ENCODE measurements around the gene ATAD5.
A peak's percentile ranks its signal among the peaks of the same experiment; 100 is the strongest.

The ATAD5 gene

DNA sequence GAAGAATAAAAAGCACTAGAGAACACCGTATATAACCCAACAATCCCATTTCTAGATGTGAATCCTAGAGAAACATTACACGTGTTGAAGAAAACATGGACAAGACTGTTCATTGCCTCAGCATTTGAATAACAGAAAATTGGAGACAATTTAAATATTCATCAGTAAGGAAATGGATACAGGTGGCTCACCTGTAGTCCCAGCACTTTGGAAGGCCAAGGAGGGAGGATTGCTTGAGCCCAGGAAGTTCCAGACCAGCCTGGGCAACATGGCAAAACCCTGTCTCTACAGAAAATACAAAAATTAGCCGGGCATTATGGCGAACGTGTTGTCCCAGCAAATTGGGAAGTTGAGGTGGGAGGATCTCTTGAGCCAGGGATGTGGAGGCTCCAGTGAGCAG lies 2.7 kb upstream of the ATAD5 start:
- Histone ChIP-seq H3K9ac (ENCODE audit: low read length) (no peak overlapping the region), H3K4me3 (ENCODE audit: low read length) (no peak overlapping the region), H3K27me3 (ENCODE audit: control insufficient read depth, insufficient read depth, low read length) (no peaks in the 10 kb centered on the region), H3K36me3 (ENCODE audit: control insufficient read depth, insufficient read depth, low read length) (no peaks in the 10 kb centered on the region), H3K4me1 (ENCODE audit: control insufficient read depth, insufficient read depth, low read length) (peaks cover 7% of the 10 kb centered on the region), H3K9me3 (ENCODE audit: control insufficient read depth, low read length) (no peaks in the 10 kb centered on the region)

DNA sequence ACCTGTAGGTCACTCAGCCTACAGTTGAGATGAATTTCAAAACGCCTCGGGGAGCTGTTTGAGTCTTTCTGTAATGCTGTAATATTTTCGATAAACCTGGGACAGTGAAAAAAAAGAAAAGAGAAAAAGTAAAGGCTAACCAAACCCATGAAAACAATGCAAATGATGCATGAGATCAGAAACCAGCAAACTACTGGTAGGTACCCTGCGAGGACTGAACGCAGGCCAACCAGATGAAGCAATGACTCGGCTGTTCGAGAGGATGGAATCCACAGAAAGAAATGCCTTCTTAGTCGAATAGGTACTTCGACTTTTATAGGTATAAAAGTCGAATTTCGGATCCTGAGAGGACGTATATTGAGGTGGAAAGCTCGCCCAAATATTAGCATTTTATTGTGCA lies 509 bp upstream of the ATAD5 start:
- Histone ChIP-seq H3K36me3 (ENCODE audit: control insufficient read depth, insufficient read depth, low read length) (no peaks in the 10 kb centered on the region), H3K4me1 (ENCODE audit: control insufficient read depth, insufficient read depth, low read length) (no peaks in the 10 kb centered on the region), H3K9ac (ENCODE audit: low read length) (peak overlapping the region; percentile 78), H3K9me3 (ENCODE audit: control insufficient read depth, low read length) (no peaks in the 10 kb centered on the region), H3K27me3 (ENCODE audit: control insufficient read depth, insufficient read depth, low read length) (no peaks in the 10 kb centered on the region), H3K4me3 (ENCODE audit: low read length) (peak overlapping the region; percentile 56)

DNA sequence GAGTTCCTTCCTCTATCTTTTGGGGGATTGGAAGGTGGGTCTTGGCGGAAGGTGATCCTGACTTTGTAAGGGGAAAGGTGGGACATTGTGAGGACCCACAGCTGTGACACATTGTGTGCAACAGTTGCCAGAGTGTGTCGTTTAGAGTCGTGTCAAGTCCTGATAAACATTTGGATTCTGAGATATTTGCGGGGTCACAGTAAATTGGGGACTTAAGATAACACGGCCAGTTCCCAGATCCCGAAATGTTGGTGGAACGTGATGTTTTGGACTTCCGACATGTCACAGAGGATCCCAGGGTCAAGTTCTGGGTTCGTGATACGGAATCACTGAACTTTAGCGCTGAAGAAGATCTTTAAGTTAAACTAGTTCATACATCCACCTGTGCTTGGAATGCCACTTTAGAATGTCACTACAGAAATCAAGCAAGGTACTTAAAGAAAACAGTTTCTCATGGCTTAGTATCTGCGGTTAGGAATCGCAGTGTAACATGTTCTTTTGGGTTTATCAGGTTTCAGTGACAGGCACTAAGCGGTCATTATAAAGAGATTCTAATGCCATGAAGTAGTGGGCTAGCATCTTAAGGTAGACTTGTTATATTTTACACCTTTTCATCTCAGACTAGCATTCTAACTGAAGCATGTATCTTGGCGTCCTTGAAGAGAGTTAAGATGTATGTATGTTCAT lies 815 bp downstream of the ATAD5 start:
- Histone ChIP-seq H3K27me3 (ENCODE audit: control insufficient read depth, insufficient read depth, low read length) (no peaks in the 10 kb centered on the region), H3K9me3 (ENCODE audit: control insufficient read depth, low read length) (no peaks in the 10 kb centered on the region), H3K36me3 (ENCODE audit: control insufficient read depth, insufficient read depth, low read length) (no peaks in the 10 kb centered on the region), H3K4me3 (ENCODE audit: low read length) (peak overlapping the region; percentile 56), H3K4me1 (ENCODE audit: control insufficient read depth, insufficient read depth, low read length) (no peaks in the 10 kb centered on the region), H3K9ac (ENCODE audit: low read length) (peak overlapping the region; percentile 78)

DNA sequence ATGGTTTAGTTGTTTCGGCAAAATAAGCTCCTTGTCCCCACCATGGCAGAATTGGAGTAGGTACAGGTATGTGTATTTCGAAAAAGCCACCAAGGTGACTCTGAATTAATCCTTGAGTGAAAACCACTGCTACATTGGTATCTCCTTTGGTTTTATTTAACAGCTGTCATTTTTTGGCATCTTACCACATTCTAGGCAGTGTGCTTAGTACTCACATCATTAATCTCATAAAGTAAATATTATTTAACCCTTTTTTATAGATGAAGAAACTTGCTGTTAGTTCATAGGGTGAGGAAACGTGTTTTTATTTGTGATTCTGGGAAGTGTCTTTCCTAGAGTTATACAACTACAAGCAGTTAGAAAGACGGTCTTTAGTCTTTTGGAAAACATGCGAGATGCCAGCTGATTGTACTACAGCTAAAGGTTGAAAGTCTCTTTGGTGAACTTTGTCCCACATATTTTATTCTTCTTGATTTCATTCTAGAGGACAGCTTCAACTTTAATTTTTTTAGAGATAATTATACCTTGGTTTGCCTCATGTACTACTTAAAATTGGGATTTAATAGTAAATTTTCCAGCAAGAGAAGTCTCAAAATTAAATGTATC lies 6.5 kb downstream of the ATAD5 start:
- Histone ChIP-seq H3K27me3 (ENCODE audit: control insufficient read depth, insufficient read depth, low read length) (no peaks in the 10 kb centered on the region), H3K4me3 (ENCODE audit: low read length) (no peak overlapping the region), H3K36me3 (ENCODE audit: control insufficient read depth, insufficient read depth, low read length) (no peaks in the 10 kb centered on the region), H3K9me3 (ENCODE audit: control insufficient read depth, low read length) (no peaks in the 10 kb centered on the region), H3K4me1 (ENCODE audit: control insufficient read depth, insufficient read depth, low read length) (no peaks in the 10 kb centered on the region), H3K9ac (ENCODE audit: low read length) (no peak overlapping the region)

DNA sequence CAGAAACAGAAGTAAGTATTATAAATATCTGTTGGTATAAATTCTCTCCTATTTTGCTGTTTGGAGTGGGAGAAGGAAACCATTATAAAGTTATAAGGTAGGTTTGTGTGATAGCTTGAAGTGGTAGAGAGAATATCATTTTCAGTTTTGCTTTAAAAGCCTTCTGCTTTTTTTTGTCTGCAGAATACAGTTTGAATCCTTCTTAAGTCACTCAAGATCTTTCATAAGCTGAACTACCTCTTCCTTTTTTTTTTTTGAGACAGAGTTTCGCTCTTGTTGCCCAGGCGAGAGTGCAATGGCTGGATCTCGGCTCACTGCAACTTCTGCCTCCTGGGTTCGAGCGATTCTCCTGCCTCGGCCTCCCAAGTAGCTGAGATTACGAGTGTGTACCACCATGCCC lies 9.0 kb downstream of the ATAD5 start:
- Histone ChIP-seq H3K4me1 (ENCODE audit: control insufficient read depth, insufficient read depth, low read length) (no peaks in the 10 kb centered on the region), H3K9me3 (ENCODE audit: control insufficient read depth, low read length) (no peaks in the 10 kb centered on the region), H3K9ac (ENCODE audit: low read length) (no peak overlapping the region), H3K36me3 (ENCODE audit: control insufficient read depth, insufficient read depth, low read length) (no peaks in the 10 kb centered on the region), H3K4me3 (ENCODE audit: low read length) (no peak overlapping the region), H3K27me3 (ENCODE audit: control insufficient read depth, insufficient read depth, low read length) (no peaks in the 10 kb centered on the region)

DNA sequence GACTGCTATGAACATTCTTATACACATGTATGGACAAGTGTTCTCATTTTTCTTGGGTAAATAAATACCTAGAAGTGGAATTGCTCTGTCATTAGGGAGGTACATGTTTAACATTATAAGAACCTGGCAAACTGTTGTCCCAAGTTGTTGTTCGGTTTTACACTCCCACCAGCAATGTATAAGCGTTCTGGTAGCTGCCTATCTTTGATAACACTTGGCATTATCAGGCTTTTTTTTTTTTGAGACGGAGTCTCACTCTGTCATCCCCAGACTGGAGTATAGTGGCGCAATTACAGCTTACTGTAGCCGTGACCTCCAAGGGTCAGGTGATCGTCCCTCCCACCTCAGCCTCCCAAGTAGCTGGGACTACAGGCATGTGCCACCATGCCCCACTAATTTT lies 16.3 kb downstream of the ATAD5 start:
- H3K4me3 ChIP-seq (ENCODE audit: low read length), result no peak overlapping the region
- H3K36me3 ChIP-seq (ENCODE audit: control insufficient read depth, insufficient read depth, low read length), result no peaks in the 10 kb centered on the region
- H3K9ac ChIP-seq (ENCODE audit: low read length), result no peak overlapping the region
- H3K4me1 ChIP-seq (ENCODE audit: control insufficient read depth, insufficient read depth, low read length), result no peaks in the 10 kb centered on the region
- no peaks in the 10 kb centered on the region for H3K9me3 ChIP-seq (ENCODE audit: control insufficient read depth, low read length)
- no peaks in the 10 kb centered on the region for H3K27me3 ChIP-seq (ENCODE audit: control insufficient read depth, insufficient read depth, low read length)

DNA sequence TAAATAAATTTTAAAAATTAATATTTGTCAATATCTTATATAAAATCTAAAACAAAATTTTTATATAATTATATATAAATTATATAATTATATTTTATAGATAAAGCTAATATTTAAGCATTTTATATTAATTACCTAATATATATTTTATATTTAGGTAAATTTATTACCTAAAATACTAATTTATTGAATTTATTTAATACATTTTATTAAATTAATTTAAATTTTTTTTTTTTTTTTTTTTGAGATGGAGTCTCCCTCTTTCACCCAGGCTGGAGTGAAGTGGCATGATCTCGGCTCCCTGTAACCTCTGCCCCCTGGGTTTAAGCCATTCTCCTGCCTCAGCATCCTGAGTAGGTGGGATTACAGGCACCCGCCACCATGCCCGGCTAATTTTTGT lies 22.4 kb downstream of the ATAD5 start:
- no peak overlapping the region for H3K4me3 ChIP-seq (ENCODE audit: low read length)
- no peaks in the 10 kb centered on the region for H3K4me1 ChIP-seq (ENCODE audit: control insufficient read depth, insufficient read depth, low read length)
- H3K9ac ChIP-seq (ENCODE audit: low read length), result no peak overlapping the region
- H3K9me3 ChIP-seq (ENCODE audit: control insufficient read depth, low read length), result no peaks in the 10 kb centered on the region
- H3K27me3 ChIP-seq (ENCODE audit: control insufficient read depth, insufficient read depth, low read length), result no peaks in the 10 kb centered on the region
- no peaks in the 10 kb centered on the region for H3K36me3 ChIP-seq (ENCODE audit: control insufficient read depth, insufficient read depth, low read length)

DNA sequence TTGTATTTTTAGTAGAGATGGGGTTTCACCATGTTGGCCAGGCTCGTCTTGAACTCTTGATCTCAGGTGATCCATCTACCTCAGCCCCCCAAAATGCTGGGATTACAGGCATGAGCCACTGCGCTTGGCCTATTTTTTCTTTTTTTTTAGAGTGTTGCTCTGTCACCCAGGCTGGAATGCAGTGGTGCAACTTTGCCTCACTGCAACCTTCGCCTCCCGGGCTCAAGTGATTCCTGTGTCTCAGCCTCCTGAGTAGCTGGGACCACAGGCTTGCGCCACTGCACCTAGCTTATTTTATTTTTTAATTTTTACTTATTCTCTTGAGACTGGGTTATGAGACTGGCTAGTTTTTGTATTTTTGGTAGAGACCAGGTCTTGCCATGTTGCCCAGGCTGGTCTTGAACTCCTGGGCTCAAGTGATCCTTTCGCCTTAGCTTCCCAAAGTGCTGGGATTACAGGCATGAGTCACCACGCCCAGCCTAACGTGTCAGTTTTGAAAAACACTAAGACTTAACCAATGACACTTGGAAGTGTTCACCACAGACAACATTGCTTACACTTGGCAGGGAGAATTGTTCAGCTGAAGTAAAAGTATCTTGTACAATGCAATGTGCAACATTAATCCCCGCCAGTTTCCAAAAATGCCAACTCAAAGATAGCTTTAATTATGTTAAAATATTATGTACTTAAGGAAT lies 26.9 kb downstream of the ATAD5 start:
- no peaks in the 10 kb centered on the region for H3K27me3 ChIP-seq (ENCODE audit: control insufficient read depth, insufficient read depth, low read length)
- no peaks in the 10 kb centered on the region for H3K9me3 ChIP-seq (ENCODE audit: control insufficient read depth, low read length)
- H3K9ac ChIP-seq (ENCODE audit: low read length), result no peak overlapping the region
- H3K4me1 ChIP-seq (ENCODE audit: control insufficient read depth, insufficient read depth, low read length), result no peaks in the 10 kb centered on the region
- H3K36me3 ChIP-seq (ENCODE audit: control insufficient read depth, insufficient read depth, low read length), result no peaks in the 10 kb centered on the region
- H3K4me3 ChIP-seq (ENCODE audit: low read length), result no peak overlapping the region

DNA sequence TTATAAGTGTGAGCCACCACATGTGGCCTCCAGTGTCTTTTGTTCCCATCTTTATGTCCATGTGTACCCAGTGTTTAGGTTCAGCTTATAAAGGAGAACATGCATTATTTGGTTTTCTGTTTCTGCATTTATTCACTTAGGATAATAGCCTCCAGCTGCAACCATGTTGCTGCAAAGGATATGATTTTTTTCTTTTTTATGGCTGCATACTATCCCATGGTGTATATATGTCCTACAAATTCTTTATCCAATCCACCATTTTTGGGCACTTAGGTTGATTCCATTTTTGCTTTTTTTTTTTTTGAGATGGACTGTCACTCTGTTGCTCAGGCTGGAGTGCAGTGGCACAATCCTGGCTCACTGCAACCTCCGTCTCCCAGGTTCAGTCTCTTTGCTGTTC lies 32.9 kb downstream of the ATAD5 start:
- no peaks in the 10 kb centered on the region for H3K4me1 ChIP-seq (ENCODE audit: control insufficient read depth, insufficient read depth, low read length)
- no peaks in the 10 kb centered on the region for H3K9me3 ChIP-seq (ENCODE audit: control insufficient read depth, low read length)
- no peak overlapping the region for H3K9ac ChIP-seq (ENCODE audit: low read length)
- H3K36me3 ChIP-seq (ENCODE audit: control insufficient read depth, insufficient read depth, low read length), result no peaks in the 10 kb centered on the region
- no peaks in the 10 kb centered on the region for H3K27me3 ChIP-seq (ENCODE audit: control insufficient read depth, insufficient read depth, low read length)
- no peak overlapping the region for H3K4me3 ChIP-seq (ENCODE audit: low read length)

DNA sequence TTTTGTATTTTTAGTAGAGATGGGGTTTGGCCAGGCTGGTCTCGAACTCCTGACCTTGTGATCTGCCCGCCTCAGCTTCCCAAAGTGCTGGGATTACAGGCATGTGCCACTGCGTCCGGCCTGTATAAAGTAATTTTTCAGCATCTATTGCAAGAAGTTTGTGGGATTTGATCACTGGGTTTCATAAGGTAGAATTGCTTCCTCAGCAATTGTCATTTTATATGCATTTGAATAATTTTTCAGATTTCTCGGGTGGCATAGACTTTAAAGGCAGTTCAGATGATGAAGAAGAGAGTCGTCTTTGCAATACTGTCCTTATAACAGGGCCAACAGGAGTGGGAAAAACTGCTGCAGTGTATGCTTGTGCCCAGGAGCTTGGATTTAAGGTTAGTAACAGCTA lies 37.2 kb downstream of the ATAD5 start:
- Histone ChIP-seq H3K9ac (ENCODE audit: low read length) (no peak overlapping the region), H3K4me3 (ENCODE audit: low read length) (no peak overlapping the region), H3K27me3 (ENCODE audit: control insufficient read depth, insufficient read depth, low read length) (no peaks in the 10 kb centered on the region), H3K9me3 (ENCODE audit: control insufficient read depth, low read length) (no peaks in the 10 kb centered on the region), H3K36me3 (ENCODE audit: control insufficient read depth, insufficient read depth, low read length) (no peaks in the 10 kb centered on the region), H3K4me1 (ENCODE audit: control insufficient read depth, insufficient read depth, low read length) (no peaks in the 10 kb centered on the region)

DNA sequence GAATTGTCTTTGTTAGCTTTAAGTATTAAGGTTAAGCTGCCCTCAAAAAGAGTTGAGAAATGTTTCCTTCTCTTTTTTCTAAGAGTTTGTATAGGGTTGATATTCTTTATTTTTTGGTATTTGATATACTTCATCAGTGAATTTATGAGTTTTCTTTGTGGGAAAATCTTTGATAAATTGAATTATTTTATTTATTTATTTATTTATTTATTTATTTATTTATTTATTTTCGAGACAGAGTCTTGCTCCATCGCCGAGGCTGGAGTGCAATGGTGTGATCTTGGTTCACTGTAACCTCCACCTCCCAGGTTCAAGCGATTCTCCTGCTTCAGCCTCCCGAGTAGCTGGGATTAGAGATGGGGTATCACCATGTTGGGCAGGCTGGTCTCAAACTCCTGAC lies 54.4 kb downstream of the ATAD5 start:
- no peaks in the 10 kb centered on the region for H3K36me3 ChIP-seq (ENCODE audit: control insufficient read depth, insufficient read depth, low read length)
- no peaks in the 10 kb centered on the region for H3K27me3 ChIP-seq (ENCODE audit: control insufficient read depth, insufficient read depth, low read length)

DNA sequence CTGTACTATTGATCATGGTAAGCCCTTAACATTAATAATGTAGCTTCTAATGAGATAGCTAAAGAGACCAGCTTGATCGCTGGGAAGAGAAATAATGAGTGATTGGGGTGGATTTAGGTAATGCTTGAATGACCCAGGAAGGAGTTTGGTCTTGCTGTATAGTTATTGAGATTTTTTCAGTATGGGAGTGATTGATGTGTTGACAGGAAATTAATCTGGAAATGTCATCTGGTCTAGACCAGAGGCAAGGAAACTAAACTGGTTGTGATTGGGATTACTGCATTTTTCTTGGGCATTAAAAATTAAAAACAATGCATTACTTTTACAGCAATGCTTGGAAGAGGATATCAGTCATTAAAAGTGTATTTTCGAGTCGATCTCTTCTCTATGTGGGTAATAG lies 62.5 kb downstream of the ATAD5 start:
- H3K4me3 ChIP-seq (ENCODE audit: low read length), result no peak overlapping the region

More for the DNA sequence above, 54.4 kb downstream of the ATAD5 start:
- Histone ChIP-seq H3K9me3 (ENCODE audit: control insufficient read depth, low read length) (no peaks in the 10 kb centered on the region), H3K4me1 (ENCODE audit: control insufficient read depth, insufficient read depth, low read length) (no peaks in the 10 kb centered on the region), H3K9ac (ENCODE audit: low read length) (no peak overlapping the region), H3K4me3 (ENCODE audit: low read length) (no peak overlapping the region)

More for the DNA sequence above, 62.5 kb downstream of the ATAD5 start:
- Histone ChIP-seq H3K9me3 (ENCODE audit: control insufficient read depth, low read length) (no peaks in the 10 kb centered on the region), H3K36me3 (ENCODE audit: control insufficient read depth, insufficient read depth, low read length) (peaks cover 4% of the 10 kb centered on the region), H3K9ac (ENCODE audit: low read length) (no peak overlapping the region), H3K4me1 (ENCODE audit: control insufficient read depth, insufficient read depth, low read length) (no peaks in the 10 kb centered on the region), H3K27me3 (ENCODE audit: control insufficient read depth, insufficient read depth, low read length) (no peaks in the 10 kb centered on the region)

Measured in mucosa of stomach (tissue), 1 donor.